ENCODE data around the gene BNIP5. TPM values are rescaled to one million over a fixed set of nuclear protein-coding genes. Genes with fewer than 3 reads are reported as not detected.
A peak's percentile ranks its signal among the peaks of the same experiment; 100 is the strongest.

BNIP5 gene
- polyA plus RNA-seq, 4 donors = 2.6 to 26.7 (median 13.2) TPM

- no peak overlapping the region for H3K27ac ChIP-seq (ENCODE audit: low read depth in 1 of 3, low read length in 2 of 3)
These were observed 63.6 kb downstream of the BNIP5 start for GRCh38 chr6:36273067-36273466.

GRCh38 chr6:36272234-36272633, 64.5 kb downstream of the BNIP5 start:
- H3K4me3 ChIP-seq (ENCODE audit: low read depth in 1 of 3, low read length in 3 of 3) = no peak overlapping the region
- 76 to 80% (median 79%) methylated on average over 8 of the region's 8 CpGs for WGBS, 3 donors
- no peaks in the 10 kb centered on the region for H3K27me3 ChIP-seq (ENCODE audit: control insufficient read depth in 3 of 3, insufficient read depth in 3 of 3, low read length in 3 of 3)
- peak in 1 of 2 donors; percentile 29 for DNase-seq
- H3K9me3 ChIP-seq (ENCODE audit: control insufficient read depth in 2 of 2, insufficient read depth in 1 of 2, low read depth in 1 of 2, low read length in 1 of 2) = no peaks in the 10 kb centered on the region
- H3K36me3 ChIP-seq (ENCODE audit: control insufficient read depth in 3 of 3, insufficient read depth in 2 of 3, low read depth in 1 of 3, low read length in 3 of 3) = no peaks in the 10 kb centered on the region
- H3K27ac ChIP-seq (ENCODE audit: low read depth in 1 of 3, low read length in 2 of 3) = no peak overlapping the region
- no peak for FAIRE-seq
- peaks cover 0 to 48% (median 0%) of the 10 kb centered on the region in 3 donors for H3K4me1 ChIP-seq (ENCODE audit: control insufficient read depth in 3 of 3, insufficient read depth in 2 of 3, low read depth in 1 of 3, low read length in 2 of 3)

More at GRCh38 chr6:36273067-36273466, 63.6 kb downstream of the BNIP5 start:
- Histone ChIP-seq H3K9me3 (ENCODE audit: control insufficient read depth in 2 of 2, insufficient read depth in 1 of 2, low read depth in 1 of 2, low read length in 1 of 2) (no peaks in the 10 kb centered on the region), H3K4me1 (ENCODE audit: control insufficient read depth in 3 of 3, insufficient read depth in 2 of 3, low read depth in 1 of 3, low read length in 2 of 3) (peaks cover 0 to 54% (median 0%) of the 10 kb centered on the region in 3 donors), H3K36me3 (ENCODE audit: control insufficient read depth in 3 of 3, insufficient read depth in 2 of 3, low read depth in 1 of 3, low read length in 3 of 3) (no peaks in the 10 kb centered on the region), H3K27me3 (ENCODE audit: control insufficient read depth in 3 of 3, insufficient read depth in 3 of 3, low read length in 3 of 3) (no peaks in the 10 kb centered on the region), H3K4me3 (ENCODE audit: low read depth in 1 of 3, low read length in 3 of 3) (no peak overlapping the region)
- FAIRE-seq (no peak), DNase-seq (no peak)
- WGBS, 3 donors = 93 to 99% (median 95%) methylated on average over 5 of the region's 5 CpGs

- FAIRE-seq (no peak), DNase-seq (peak in 1 of 2 donors; percentile 39)
- 66 to 79% (median 79%) methylated on average over 32 of the region's 32 CpGs for WGBS, 3 donors
- H3K27me3 ChIP-seq (ENCODE audit: control insufficient read depth in 3 of 3, insufficient read depth in 3 of 3, low read length in 3 of 3) = no peaks in the 10 kb centered on the region
- H3K4me1 ChIP-seq (ENCODE audit: control insufficient read depth in 3 of 3, insufficient read depth in 2 of 3, low read depth in 1 of 3, low read length in 2 of 3) = peaks cover 0 to 43% (median 0%) of the 10 kb centered on the region in 3 donors
- H3K27ac ChIP-seq (ENCODE audit: low read depth in 1 of 3, low read length in 2 of 3) = peak within 1 kb of the TSS in 1 of 3 donors; percentile 34
- no peaks in the 10 kb centered on the region for H3K36me3 ChIP-seq (ENCODE audit: control insufficient read depth in 3 of 3, insufficient read depth in 2 of 3, low read depth in 1 of 3, low read length in 3 of 3)
- no peak within 1 kb of the TSS for H3K4me3 ChIP-seq (ENCODE audit: low read depth in 1 of 3, low read length in 3 of 3)
- H3K9me3 ChIP-seq (ENCODE audit: control insufficient read depth in 2 of 2, insufficient read depth in 1 of 2, low read depth in 1 of 2, low read length in 1 of 2) = peaks cover 0 to 12% of the 10 kb centered on the region in 2 donors
These were observed 66.6 kb downstream of the BNIP5 start, which contains the start of gene PNPLA1 for GRCh38 chr6:36269834-36270705. Gene PNPLA1, plus strand, starts transcription at chr6:36270060. Its CDS starts 400 bp downstream, at chr6:36270460.

- no peak for FAIRE-seq
- Histone ChIP-seq H3K27ac (ENCODE audit: low read depth in 1 of 3, low read length in 2 of 3) (peak overlapping the region in 1 of 3 donors; percentile 34), H3K4me1 (ENCODE audit: control insufficient read depth in 3 of 3, insufficient read depth in 2 of 3, low read depth in 1 of 3, low read length in 2 of 3) (peaks cover 0 to 35% (median 0%) of the 10 kb centered on the region in 3 donors), H3K4me3 (ENCODE audit: low read depth in 1 of 3, low read length in 3 of 3) (no peak overlapping the region), H3K27me3 (ENCODE audit: control insufficient read depth in 3 of 3, insufficient read depth in 3 of 3, low read length in 3 of 3) (no peaks in the 10 kb centered on the region), H3K9me3 (ENCODE audit: control insufficient read depth in 2 of 2, insufficient read depth in 1 of 2, low read depth in 1 of 2, low read length in 1 of 2) (peaks cover 0 to 12% of the 10 kb centered on the region in 2 donors), H3K36me3 (ENCODE audit: control insufficient read depth in 3 of 3, insufficient read depth in 2 of 3, low read depth in 1 of 3, low read length in 3 of 3) (no peaks in the 10 kb centered on the region)
- 31 to 54% (median 49%) methylated on average over 12 of the region's 12 CpGs for WGBS, 3 donors
- peak; percentile 56 to 61 for DNase-seq
These were observed 68.0 kb downstream of the BNIP5 start for GRCh38 chr6:36268478-36269275.

GRCh38 chr6:36267731-36268477, 68.8 kb downstream of the BNIP5 start:
- H3K27ac ChIP-seq (ENCODE audit: low read depth in 1 of 3, low read length in 2 of 3) = peak overlapping the region in 1 of 3 donors; percentile 19
- H3K27me3 ChIP-seq (ENCODE audit: control insufficient read depth in 3 of 3, insufficient read depth in 3 of 3, low read length in 3 of 3) = no peaks in the 10 kb centered on the region
- FAIRE-seq (no peak), DNase-seq (no peak)
- no peaks in the 10 kb centered on the region for H3K36me3 ChIP-seq (ENCODE audit: control insufficient read depth in 3 of 3, insufficient read depth in 2 of 3, low read depth in 1 of 3, low read length in 3 of 3)
- H3K4me1 ChIP-seq (ENCODE audit: control insufficient read depth in 3 of 3, insufficient read depth in 2 of 3, low read depth in 1 of 3, low read length in 2 of 3) = peaks cover 0 to 34% (median 0%) of the 10 kb centered on the region in 3 donors
- no peak overlapping the region for H3K4me3 ChIP-seq (ENCODE audit: low read depth in 1 of 3, low read length in 3 of 3)
- H3K9me3 ChIP-seq (ENCODE audit: control insufficient read depth in 2 of 2, insufficient read depth in 1 of 2, low read depth in 1 of 2, low read length in 1 of 2) = peaks cover 0 to 12% of the 10 kb centered on the region in 2 donors
- WGBS, 3 donors = 33 to 71% (median 53%) methylated on average over 4 of the region's 4 CpGs

- 86 to 91% (median 90%) methylated on average over 13 of the region's 13 CpGs for WGBS, 3 donors
- Histone ChIP-seq H3K9me3 (ENCODE audit: control insufficient read depth in 2 of 2, insufficient read depth in 1 of 2, low read depth in 1 of 2, low read length in 1 of 2) (peaks cover 0 to 12% of the 10 kb centered on the region in 2 donors), H3K27ac (ENCODE audit: low read depth in 1 of 3, low read length in 2 of 3) (no peak overlapping the region), H3K27me3 (ENCODE audit: control insufficient read depth in 3 of 3, insufficient read depth in 3 of 3, low read length in 3 of 3) (no peaks in the 10 kb centered on the region), H3K4me3 (ENCODE audit: low read depth in 1 of 3, low read length in 3 of 3) (no peak overlapping the region), H3K36me3 (ENCODE audit: control insufficient read depth in 3 of 3, insufficient read depth in 2 of 3, low read depth in 1 of 3, low read length in 3 of 3) (no peaks in the 10 kb centered on the region), H3K4me1 (ENCODE audit: control insufficient read depth in 3 of 3, insufficient read depth in 2 of 3, low read depth in 1 of 3, low read length in 2 of 3) (peaks cover 0 to 29% (median 0%) of the 10 kb centered on the region in 3 donors)
- DNase-seq (no peak), FAIRE-seq (no peak)
These were observed 69.6 kb downstream of the BNIP5 start for GRCh38 chr6:36266913-36267644.
